PC-9 (cell line): ENCODE data around the gene RABL2A.
"Not testable (repeated sequence)": the region's sequence is repeated elsewhere in the genome, so short reads cannot be mapped to it uniquely, and the experiment has no call there.

Experiments
- CTCF ChIP-seq: fragments of 200-600 bp; sonication (generic); conservative IDR thresholded peaks from 2 replicates; pipeline ENCODE4 v1.6.1; 2017; ENCODE audit warnings: mixed run types, antibody characterized with exemption, mild to moderate bottlenecking, moderate library complexity
- EZH2 ChIP-seq: fragments of 200-600 bp; sonication (generic); IDR thresholded peaks from 2 replicates; pipeline ENCODE4 v1.8.0; 2017; ENCODE audit warnings: antibody characterized with exemption, low read depth

DNA sequence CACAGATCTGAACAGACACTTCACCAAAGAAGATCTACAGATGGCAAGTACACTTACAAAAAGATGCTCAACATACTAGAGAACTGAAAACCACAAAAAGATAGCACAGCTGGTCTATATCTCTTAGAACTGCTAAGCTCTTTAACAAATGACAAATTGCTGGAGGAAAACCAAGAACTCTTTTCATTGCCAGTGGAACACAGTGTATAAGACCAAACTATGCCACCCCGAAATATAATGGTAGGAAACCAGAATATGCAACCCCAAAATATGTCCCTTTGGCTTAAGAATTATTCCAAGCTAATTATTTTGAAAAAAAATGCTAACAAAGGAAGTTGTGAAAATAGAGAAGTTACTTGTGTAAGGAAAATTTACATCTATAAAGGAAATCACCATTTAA, 21.0 kb upstream of the RABL2A start:
- not testable (repeated sequence) for TF ChIP-seq CTCF, EZH2
